HG03060 (cell line): Measurements from ENCODE around the gene KRABD2.
"Not testable (repeated sequence)": the region's sequence is repeated elsewhere in the genome, so short reads cannot be mapped to it uniquely, and the experiment has no call there.

Experiments used
- ATAC-seq: cut with Tn5 transposase; IDR thresholded peaks from one replicate; pipeline ENCODE4 v1.9.1; 2021; ENCODE audit warnings: low read depth, moderate number of reproducible peaks; ENCODE audit not compliant: unreplicated experiment

Gene KRABD2

DNA sequence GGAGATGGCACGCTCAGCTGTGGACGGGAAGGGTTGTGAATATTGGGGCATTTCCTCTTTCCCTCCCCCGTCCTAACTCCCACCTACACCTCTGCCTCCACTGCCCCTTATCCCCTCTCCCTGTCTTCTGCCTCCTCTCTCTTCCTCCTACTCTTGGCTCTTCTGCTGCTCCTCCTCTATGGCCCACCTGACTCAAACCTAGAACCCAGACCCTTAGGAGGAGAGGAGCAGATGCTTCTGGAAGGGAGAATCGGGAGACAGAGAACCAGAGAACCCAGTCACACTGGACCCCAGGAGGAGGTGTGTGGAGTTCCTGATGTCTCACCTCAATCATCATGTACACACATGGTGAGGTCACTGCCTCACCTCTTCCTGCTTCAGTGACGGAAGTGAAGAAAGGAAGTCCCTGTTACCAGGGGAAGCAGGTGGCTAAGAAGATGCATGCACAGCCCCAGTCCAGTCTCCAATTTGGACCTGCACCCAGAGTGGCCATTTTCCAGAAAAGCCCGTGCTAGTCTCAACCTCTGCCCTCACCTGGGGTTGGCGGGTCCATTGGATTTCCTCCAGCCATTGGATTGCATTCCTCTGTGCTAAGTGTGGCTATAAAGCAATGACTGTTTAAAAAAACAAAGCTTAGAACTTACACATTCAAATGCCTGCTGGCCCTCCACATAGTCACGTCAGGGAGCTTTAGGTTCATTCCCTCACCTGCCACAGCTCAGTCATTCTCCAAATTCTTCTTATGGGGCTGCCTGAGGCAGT is 17.1 kb upstream of the KRABD2 start:
- ATAC-seq: no peak

DNA sequence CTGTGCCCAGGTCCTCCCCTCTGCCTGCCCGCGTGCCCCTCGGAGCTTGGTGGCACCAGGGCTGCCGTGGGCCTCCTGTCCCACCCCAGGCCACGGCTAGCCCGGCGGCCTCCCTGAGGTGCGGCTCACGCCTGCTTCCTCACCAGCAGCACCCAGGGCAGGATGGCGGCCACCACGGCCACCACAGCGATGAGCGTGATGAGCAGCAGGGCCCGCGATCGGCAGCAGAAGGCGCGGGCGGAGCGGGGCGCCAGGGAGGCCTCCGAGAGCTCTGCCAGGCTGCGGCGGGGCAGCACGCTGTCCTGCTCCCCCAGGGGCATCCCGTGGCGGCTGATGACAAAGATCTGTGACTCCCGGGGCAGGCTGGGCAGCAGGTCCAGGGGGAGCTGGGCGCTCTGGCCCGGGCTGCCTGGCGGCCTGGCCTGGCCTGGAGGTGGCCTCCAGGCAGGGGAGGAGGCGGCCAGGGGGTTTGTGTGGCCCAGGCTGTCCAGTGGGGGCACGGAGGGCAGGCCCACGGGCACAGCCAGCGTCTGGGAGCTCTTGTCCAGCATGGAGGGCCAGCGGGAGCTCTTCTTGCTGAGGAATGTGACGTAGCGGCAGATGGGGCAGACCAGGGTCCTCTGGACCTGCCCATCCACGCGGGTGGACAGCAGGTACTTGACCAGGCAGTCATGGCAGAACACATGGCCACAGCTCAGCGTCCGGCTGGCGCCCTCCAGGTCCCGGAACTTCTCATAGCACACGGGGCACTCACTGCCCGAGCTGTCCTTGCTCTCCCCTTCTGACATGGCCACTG is 16.4 kb upstream of the KRABD2 start:
- no peak for ATAC-seq

DNA sequence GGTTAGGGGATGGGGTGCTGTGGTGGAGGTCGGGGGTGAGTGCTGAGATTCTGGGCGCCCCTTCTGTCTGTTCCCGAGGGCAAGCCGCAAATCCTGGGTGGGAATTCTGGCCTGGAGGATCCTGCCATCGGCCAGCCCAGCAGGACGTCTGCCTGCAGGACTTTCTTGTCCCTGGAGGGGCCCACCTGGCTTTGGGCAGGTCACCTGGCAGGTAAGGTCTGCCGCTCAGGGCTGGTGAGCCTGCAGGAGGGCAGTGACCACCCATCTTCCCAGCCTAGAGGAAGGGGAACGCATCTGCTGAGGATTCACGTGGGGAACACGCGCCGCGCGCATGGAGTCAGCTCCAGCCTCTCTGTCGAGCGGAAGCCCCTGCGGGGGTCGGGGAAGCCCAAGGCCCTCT is 15.8 kb upstream of the KRABD2 start:
- ATAC-seq: no peak

DNA sequence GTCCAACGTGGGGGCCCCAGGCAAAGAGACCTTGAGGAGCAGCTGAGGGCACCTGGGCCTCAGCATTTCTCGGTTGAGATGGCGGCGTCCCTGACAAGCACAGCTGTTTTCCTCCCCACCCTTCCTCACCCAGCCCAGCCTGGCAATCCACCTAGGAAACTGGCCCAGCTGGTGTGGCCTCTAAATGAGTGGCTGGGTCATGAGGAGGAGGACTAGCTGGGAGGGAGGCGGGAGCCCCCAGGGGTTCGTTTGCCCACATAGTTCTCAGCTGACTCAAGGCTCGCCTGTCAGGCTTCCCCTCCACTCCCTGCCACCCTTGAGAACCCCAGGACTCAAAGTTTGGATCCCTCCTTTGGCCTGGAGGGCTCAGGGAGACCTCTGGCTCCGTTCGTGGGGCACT is 15.2 kb upstream of the KRABD2 start:
- ATAC-seq: no peak

DNA sequence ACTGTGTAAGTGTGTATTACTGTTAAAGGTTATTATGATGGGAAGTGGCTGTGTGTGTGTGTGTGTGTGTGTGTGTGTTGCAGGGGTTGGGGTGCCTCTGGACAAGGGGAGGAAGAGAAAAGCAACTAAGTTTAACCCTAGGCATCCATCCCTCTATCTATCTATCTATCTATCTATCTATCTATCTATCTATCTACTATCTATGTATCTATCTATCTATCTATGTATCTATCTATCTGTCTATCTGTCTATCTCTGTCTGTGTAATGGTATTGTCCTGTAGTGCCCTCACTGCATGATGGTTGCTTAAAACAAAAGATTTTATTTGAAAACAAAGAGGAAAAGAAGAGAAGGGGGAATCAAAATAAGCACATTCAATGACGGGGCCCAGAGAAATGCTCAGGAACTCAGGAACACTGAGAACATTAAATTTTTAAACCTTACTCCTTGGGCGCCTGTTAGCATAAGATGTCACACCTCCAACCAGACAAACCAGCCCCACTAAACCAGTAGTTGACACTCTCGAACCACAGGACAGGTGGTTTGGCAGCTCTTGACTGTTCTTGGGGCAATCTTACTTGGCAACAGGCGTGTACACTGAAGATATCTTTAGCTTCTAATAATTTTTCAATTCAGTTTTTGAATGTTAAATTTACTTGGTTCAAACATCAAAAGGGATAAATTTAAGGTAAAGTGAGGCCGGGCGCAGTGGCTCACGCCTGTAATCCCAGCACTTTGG is 11.6 kb upstream of the KRABD2 start:
- ATAC-seq: no peak

DNA sequence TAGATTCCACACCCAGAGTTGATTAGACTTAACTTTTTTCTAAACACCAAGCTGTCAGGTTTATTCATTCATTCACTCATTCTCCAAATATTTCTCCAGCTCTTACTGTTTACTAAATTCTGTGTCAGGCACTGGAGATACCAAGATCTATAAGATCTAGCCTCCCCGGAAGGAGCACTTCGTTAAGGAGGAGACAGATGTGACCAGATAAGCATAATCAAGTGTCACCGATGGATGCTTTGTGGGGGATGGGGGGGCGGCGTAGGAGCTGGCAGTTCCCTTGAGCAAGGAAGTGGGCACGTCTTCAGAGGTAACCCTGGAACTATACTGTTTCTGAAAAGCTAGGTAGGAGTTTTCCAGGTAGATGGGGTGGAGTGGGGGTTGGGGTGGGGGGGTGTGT is 10.3 kb upstream of the KRABD2 start:
- ATAC-seq: no peak

DNA sequence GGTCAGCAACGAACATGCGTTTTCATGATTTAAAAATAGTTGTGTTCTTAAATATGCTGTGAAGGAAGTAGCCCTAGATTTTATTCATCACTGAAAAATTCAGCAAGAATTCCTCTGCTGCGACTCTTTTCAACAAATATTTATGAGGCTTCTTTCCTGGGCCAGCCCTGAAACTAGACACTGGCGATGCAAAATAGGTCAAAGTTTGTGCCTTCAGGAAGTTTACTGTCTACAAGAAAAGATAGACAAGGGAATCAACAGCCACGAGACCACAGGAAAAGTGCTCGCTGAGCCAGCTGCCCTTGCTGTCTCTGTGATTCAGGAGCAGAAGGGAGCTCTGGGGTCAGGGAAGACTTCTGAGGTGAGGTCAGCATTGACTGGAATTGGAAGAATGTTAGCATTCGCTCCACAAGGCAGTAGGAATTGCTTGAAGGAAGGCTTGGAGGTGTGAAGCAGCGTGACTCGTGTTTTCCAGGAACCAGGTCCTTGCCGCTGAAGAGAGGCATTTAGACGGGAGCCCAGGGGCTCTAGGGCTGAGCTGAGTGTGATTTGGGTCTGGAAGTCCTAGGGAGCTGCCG is 8.4 kb upstream of the KRABD2 start:
- no peak for ATAC-seq

DNA sequence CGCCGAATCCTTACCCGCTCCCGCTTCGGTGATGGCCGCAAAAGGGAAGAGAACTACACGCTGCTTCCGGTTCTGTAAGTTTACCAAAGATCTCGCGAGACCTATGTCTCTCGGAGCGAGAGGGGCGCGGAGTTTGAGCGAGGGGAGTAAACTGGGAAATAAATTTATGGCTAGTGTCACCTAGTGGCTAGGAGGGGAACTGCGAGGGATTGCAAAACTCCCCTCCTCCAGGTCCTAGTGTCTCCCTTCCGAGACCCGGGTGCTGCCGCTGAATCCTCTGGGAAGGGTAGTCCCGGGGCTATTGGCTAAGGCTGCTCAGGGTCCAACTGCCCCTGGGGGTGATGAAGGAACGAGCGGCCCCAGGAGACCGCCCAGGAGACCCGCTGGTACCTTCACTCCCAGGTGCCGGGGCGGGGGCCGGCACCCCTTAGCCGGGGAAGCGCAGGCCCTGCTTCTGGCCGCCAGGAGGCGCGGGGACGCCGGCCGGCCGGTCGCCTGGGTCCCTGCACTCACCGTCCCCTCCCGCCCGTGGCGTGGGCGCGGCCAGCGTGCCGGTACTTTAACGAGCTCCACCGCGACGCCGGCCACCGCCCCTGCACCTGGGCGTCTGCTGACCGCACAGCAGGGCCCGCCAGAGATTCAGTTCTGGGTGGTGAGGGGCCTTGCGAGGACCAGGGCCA is 6.8 kb upstream of the KRABD2 start, which contains the start of gene RPL26:
RPL26 (minus strand) TSS at position 51 of the 680 bp plus-strand sequence. CDS start 883 bp downstream, outside the sequence.
- peak; percentile 82 for ATAC-seq

DNA sequence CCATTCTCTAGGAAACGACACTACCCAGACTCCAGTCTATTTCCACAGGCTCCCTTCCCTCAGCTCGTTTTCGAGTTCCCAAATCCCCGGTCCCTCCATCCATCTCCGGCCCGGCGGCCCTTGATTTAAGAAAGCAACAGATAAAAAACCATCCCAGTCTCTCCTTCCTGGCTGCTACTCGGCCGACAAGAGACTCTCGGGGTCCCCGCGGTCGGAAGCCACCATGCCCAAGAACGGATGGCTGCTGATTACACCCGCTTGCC is 6.3 kb upstream of the KRABD2 start:
- no peak for ATAC-seq

DNA sequence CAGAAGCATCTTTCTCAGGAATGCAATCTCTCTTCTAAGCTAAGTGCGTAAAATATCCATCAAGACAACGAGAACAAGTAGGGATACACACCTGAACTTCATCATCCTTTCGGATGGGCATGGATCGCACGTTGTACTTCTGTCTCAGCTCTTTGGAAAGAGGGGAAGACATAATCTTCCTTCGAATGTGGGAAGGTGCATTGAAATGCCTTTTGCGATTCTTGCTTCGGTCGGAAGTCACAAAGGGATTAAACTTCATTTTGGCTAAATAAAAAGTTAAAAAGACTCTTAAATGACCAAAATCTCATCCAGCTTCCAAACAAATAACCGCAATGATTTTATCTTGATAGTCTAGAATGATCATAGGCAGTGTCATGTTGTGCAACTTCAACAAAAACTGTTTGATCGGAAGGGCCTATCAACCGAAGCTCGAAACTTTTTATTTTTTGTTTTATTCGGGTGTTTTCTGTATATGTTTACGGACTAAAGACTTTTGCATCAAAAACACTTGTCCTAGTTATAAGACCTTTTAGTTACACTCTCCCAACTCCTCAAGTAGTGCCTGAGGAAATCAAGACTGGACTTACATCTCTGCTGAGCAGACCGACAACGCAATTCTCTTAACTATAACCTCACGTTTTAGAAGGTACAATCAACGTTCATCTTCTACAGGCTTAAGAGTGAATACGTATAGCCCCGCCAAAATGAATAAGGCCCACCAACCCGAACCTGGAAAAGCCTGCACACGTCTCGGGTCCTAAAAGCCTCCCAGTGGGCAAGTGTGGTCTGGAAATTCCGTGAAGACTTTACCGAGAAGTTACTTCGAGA is 5.8 kb upstream of the KRABD2 start:
- ATAC-seq: no peak

DNA sequence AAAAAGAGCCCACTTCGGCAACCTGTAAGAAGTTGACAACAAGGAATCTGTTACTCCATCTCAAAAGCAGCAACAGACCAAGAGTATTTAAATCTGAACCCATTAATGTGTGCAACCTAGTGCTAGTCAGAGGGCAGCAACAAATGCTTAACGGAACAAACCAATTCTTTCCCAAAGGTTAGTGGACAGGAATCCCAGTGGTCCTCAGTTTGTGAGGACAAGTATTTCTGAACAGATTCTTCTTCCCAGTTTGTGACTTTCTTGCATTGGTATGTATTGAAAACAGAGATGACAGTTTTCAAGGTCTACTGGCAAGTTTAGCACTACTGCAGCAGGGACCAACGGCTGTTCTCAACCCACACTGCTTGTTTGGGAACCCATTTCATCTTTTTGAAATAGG is 3.5 kb upstream of the KRABD2 start:
- ATAC-seq: no peak

DNA sequence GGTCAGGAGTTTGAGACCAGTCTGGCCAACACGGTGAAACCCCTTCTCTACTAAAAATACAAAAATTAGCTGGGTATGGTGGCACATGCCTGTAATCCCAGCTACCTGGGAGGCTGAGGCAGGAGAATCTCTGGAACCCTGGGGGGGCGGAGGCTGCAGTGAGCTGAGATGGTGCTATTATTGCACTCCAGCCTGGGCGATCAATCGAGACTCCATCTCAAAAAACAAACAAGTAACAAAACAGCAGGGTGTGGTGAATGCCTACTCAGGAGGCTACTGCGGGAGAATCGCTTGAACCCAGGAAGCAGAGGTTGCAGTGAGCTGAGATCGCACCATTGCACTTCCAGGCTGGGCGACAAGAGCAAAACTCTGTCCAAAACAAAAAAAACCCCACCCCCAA is 1.6 kb upstream of the KRABD2 start:
- ATAC-seq: not testable (repeated sequence)

DNA sequence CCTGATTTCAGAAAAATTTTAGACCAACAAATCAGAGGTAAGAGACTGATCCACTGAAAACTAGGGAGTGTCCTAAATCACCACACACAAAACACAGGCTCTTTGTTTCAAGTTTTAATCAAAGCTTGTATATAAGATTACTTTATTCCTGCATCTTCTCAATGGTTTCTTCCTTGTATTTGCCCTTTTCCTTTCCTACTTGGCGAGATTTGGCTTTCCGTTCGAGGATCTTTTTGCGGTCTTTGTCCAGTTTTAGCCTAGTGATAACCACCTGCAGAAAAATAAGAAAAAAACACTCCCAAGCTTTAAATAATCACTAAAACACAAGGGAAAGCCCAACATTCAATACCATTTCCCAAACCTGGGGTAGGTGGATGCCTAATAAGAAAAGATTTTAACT is 918 bp upstream of the KRABD2 start:
- no peak for ATAC-seq

DNA sequence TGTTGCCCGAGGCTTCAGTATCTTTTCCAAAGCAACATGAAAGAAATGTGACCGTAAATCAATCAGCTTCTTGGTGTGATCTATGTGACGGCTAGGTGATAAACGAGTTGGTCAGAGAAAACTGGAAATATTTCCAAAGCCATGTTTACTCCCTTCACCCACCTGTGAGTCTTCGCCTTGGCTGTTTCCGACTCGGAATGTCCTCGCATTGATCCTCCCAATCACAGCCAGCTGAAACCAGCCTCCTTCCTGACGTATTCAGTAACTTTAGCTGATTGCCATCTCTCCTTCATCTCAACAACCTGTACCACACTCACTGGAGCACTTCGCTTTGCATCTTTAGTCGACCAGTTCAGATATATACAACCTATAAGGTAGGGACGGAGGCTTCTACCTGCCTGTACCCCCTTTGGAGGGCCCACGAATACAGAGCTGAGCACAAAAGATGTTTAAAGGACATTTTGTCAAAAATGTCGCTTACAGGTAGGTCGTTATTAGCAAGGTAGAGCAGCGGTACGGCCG is 705 bp downstream of the KRABD2 start:
- no peak for ATAC-seq

DNA sequence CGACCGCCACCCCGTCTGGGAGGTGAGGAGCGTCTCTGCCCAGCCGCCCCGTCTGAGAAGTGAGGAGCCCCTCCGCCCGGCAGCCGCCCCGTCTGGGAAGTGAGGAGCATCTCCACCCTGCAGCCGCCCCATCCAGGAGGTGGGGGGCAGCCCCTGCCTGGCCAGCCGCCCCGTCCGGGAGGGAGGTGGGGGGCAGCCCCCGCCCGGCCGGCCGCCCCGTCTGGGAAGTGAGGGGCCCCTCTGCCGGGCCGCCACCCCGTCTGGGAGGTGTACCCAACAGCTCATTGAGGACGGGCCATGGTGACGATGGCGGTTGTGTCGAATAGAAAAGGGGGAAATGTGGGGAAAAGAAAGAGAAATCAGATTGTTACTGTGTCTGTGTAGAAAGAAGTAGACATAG is 2.6 kb downstream of the KRABD2 start:
- ATAC-seq: not testable (repeated sequence)

DNA sequence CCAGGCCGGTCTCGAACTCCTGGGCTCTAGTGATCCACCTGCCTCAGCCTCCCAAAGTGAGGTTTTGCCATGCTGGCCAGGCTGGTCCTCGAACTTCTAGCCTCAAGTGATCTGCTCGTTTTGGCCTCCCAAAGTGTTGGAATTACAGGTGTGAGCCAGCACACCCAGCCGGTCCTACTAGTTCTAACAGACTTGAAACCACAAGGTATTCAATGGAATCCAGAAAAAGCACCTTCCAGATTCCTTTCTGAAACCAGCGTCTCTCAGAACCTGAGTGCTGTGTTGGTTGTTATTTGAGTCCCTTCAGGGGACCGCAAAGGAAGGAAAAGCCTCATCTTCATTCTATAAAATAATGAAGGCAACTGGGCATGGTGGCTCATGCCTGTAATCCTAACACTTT is 4.1 kb downstream of the KRABD2 start:
- no peak for ATAC-seq

DNA sequence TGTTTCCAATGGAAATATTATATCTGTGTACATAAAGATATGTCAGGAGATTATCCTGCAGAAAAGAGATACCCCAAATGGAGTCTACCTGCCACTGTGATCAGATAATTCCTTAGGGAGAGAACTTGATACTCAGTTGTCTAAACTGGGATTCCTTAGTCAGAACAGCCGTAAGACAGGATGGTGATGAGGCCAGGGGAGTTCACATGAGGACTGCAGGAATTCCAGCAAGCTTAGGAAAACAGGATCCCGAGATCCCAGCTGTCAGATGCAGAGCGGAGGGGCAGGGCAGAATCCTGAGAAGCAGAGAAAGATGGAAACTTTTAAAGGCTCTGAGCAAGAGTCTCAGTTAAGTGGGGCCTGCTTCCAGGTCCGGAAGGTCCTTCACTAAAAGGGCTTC is 4.7 kb downstream of the KRABD2 start:
- no peak for ATAC-seq

DNA sequence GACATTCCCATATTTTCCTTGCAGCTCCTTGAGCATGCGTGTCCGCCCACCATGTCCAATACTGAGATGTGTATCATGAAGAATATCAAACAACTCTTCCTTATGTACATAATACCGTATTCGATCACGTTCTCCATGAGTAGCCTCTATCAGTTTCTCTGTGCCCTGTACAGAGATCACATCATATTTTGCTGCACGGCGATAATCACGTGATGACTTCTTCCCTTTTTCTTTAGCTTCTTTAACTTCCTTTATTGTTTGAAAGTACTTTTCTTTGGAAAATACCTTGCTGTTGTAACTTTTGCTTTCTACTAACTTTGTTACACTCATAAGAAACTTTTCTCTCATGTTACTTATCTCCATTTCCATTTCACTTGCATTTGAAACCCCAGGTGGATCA is 6.6 kb downstream of the KRABD2 start:
- ATAC-seq: no peak

DNA sequence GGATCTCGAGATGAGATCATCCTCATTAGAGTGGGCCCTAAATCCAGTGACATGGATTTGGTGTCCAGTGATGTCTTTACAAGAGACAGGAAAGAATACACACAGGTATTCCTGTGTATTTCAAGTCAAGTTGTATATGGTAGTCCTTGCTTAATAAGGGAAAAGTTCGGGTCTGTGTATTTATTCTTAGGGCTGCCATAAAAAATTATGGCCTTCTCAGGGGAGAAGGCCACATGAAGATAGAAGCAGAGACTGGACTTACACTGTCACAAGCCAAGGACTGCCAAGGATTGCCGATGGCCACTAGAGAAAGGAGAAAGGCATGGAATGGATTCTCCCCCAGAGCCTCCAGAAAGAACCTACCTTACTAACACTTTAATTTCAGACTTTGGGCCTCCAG is 8.3 kb downstream of the KRABD2 start:
- no peak for ATAC-seq

DNA sequence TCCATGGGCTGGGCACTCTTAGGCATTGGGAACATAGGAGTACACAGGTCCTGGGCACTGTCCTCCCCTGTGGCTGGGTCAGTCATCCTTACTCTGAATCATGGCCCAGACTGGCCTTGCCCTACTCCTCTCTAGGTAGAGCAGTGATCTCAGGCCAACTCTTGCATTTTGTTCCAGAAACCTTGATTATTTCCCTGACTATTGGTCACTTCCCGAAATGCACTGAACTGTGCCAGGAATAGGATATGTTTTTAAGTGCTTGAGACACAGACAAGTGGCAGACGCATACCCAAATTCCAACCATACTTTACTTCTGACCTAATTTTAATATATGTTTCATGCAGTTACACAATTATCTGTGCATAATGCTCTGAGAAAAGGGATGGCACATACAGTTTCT is 10.3 kb downstream of the KRABD2 start:
- ATAC-seq: no peak
